GM12878 (cell line): ENCODE results near the gene DCUN1D5. TPM values are rescaled to one million over a fixed set of nuclear protein-coding genes. Genes with fewer than 3 reads are reported as not detected.

Experiments
- ATAC-seq: fragments of 200-7000 bp; cut with Tn5 transposase; 3 replicates; pipeline ENCODE4 v1.9.1; 2020; ENCODE audit warnings: mild to moderate bottlenecking, moderate library complexity
- BruUV-seq: library from RNA; stranded (reverse); fragments of 400-500 nt; replicated peaks from 2 replicates; lab custom pipeline; 2021; lab: Mats Ljungman, UMichigan
- CTCF ChIA-PET: fragments of 300-600 bp; sonication (Branson Sonifier 250); formaldehyde crosslinking; extraction: SDS; loops from one replicate; lab custom pipeline; 2021; ENCODE audit warnings: inconsistent platforms; lab: Yijun Ruan, JAX
- POLR2A ChIA-PET: fragments of 350-600 bp; formaldehyde crosslinking; extraction: SDS; loops from one replicate; lab custom pipeline; 2021; ENCODE audit warnings: inconsistent platforms; lab: Charles Lee
- RAD21 ChIA-PET: fragments of 300-600 bp; sonication (Branson Sonifier 250); formaldehyde crosslinking; loops from one replicate; lab custom pipeline; 2023; ENCODE audit warnings: antibody characterized with exemption; ENCODE audit not compliant: unreplicated experiment; lab: Charles Lee
- SMC1A ChIA-PET: fragments of 300-600 bp; sonication (Branson Sonifier 250); formaldehyde crosslinking; loops from one replicate; lab custom pipeline; 2023; ENCODE audit not compliant: unreplicated experiment, uncharacterized antibody; lab: Charles Lee
- DNase-seq: peaks from one replicate; pipeline ENCODE4 v3.0.0-alpha.2; 2011; ENCODE audit warnings: low read depth, low spot score
- FAIRE-seq: peaks from 3 replicates; lab custom pipeline; 2011; peaks lifted over from hg19 to GRCh38; lab: Jason Lieb, UNC
- H2AFZ ChIP-seq: 2 replicates; pipeline ENCODE4 v1.6.0; 2011; ENCODE audit warnings: low read depth, low read length, control low read depth; ENCODE audit not compliant: control insufficient read depth
- H3K27ac ChIP-seq: 2 replicates; pipeline ENCODE4 v1.5.1; 2011; ENCODE audit warnings: control low read depth; ENCODE audit not compliant: control insufficient read depth, insufficient read depth
- H3K27me3 ChIP-seq, 2 experiments: replicated peaks in 1 of 2; 2 replicates each; pipeline versions ENCODE4 v1.6.0 to v1.6.1; 2011; ENCODE audit warnings: low read length in 1 of 2; ENCODE audit not compliant: control insufficient read depth in 2 of 2, insufficient read depth in 2 of 2
- H3K36me3 ChIP-seq, 2 experiments: 2 replicates each; pipeline ENCODE4 v1.5.1; 2011; ENCODE audit warnings: low read length in 1 of 2; ENCODE audit not compliant: control insufficient read depth in 2 of 2, insufficient read depth in 2 of 2
- H3K4me1 ChIP-seq: 2 replicates; pipeline ENCODE4 v1.6.1; 2011; ENCODE audit warnings: mild to moderate bottlenecking, low read length, moderate library complexity, mixed read lengths; ENCODE audit not compliant: control insufficient read depth, insufficient read depth
- H3K4me2 ChIP-seq: 2 replicates; pipeline ENCODE4 v1.6.0; 2011; ENCODE audit warnings: control low read depth; ENCODE audit not compliant: control insufficient read depth, insufficient read depth
- H3K4me3 ChIP-seq: fragments of 200-600 bp; sonication (generic); 2 replicates; pipeline ENCODE4 v1.5.1; 2016
- H3K79me2 ChIP-seq: 2 replicates; pipeline ENCODE4 v1.6.0; 2011; ENCODE audit warnings: low read length; ENCODE audit not compliant: control insufficient read depth, insufficient read depth
- H3K9ac ChIP-seq: 2 replicates; pipeline ENCODE4 v1.8.0; 2011; ENCODE audit warnings: low read length, control low read depth, mixed read lengths; ENCODE audit not compliant: control insufficient read depth, insufficient read depth
- H3K9me3 ChIP-seq: replicated peaks from 3 replicates; pipeline ENCODE4 v1.5.1; 2011; ENCODE audit warnings: mild to moderate bottlenecking, low read length; ENCODE audit not compliant: control insufficient read depth, insufficient read depth
- H4K20me1 ChIP-seq: 2 replicates; pipeline ENCODE4 v1.6.0; 2011; ENCODE audit not compliant: control insufficient read depth, insufficient read depth
- BCL3 ChIP-seq: IDR thresholded peaks from 2 replicates; pipeline ENCODE4 v1.6.1; 2011; ENCODE audit warnings: borderline replicate concordance, low read depth, mild to moderate bottlenecking, moderate library complexity, low read length; ENCODE audit not compliant: insufficient read depth, poor library complexity, severe bottlenecking
- BMI1 ChIP-seq: fragments of 450-650 bp; IDR thresholded peaks from 2 replicates; pipeline ENCODE4 v1.6.1; 2016; ENCODE audit warnings: mild to moderate bottlenecking, moderate library complexity, borderline replicate concordance
- CHD4 ChIP-seq: fragments of 200-600 bp; sonication (generic); IDR thresholded peaks from 2 replicates; pipeline ENCODE4 v1.6.1; 2016; ENCODE audit warnings: mild to moderate bottlenecking
- CUX1 ChIP-seq: IDR thresholded peaks from 2 replicates; pipeline ENCODE4 v1.6.1; 2012; ENCODE audit warnings: improper control_type of control experiment, low read depth, low read length; ENCODE audit not compliant: insufficient replicate concordance
- MEF2A ChIP-seq: IDR thresholded peaks from 2 replicates; pipeline ENCODE4 v1.6.1; 2011; ENCODE audit warnings: low read depth, mild to moderate bottlenecking, low read length, moderate library complexity; ENCODE audit not compliant: insufficient read depth
- NFIC ChIP-seq: IDR thresholded peaks from 2 replicates; pipeline ENCODE4 v1.6.1; 2012; ENCODE audit warnings: low read depth, mild to moderate bottlenecking, inconsistent platforms, low read length, moderate library complexity
- NFYA ChIP-seq: IDR thresholded peaks from 2 replicates; pipeline ENCODE4 v1.6.1; 2011; ENCODE audit warnings: low read depth, mild to moderate bottlenecking, low read length, improper control_type of control experiment, borderline replicate concordance
- POU2F2 ChIP-seq: IDR thresholded peaks from 3 replicates; pipeline ENCODE4 v1.6.1; 2011; ENCODE audit warnings: low read depth, mild to moderate bottlenecking, low read length, borderline replicate concordance
- SIX5 ChIP-seq: IDR thresholded peaks from 2 replicates; pipeline ENCODE4 v1.6.1; 2011; ENCODE audit warnings: mild to moderate bottlenecking, low read depth, low read length, moderate library complexity; ENCODE audit not compliant: severe bottlenecking
- SRF ChIP-seq, 2 experiments: IDR thresholded peaks; 2 replicates each; pipeline ENCODE4 v1.6.1; 2011; ENCODE audit warnings: low read depth in 2 of 2, low read length in 2 of 2, mild to moderate bottlenecking in 1 of 2, moderate library complexity in 1 of 2
- TBL1XR1 ChIP-seq: IDR thresholded peaks from 2 replicates; pipeline ENCODE4 v1.6.1; 2012; ENCODE audit warnings: low read depth, low read length, improper control_type of control experiment
- ZNF622 ChIP-seq: fragments of 450-650 bp; IDR thresholded peaks from 2 replicates; pipeline ENCODE4 v1.6.1; 2017; ENCODE audit warnings: mild to moderate bottlenecking, inconsistent platforms
- WGBS: methylation state at CpG from one replicate; pipeline ENCODE4 v1.1.6; 2016; ENCODE audit warnings: low lambda C conversion rate; ENCODE audit not compliant: insufficient replicate concordance, insufficient coverage; ENCODE audit errors: missing lambda C conversion rate; 5-methylcytosine and 5-hydroxymethylcytosine counted together
- in situ Hi-C: fragments of 300-500 bp; cut with MboI; formaldehyde crosslinking; loops from 9 replicates; pipeline ENCODE4 v1.14.3; 2018; ENCODE audit warnings: mixed read lengths
- intact Hi-C: fragments of 100-400 bp; cut with micrococcal nuclease; formaldehyde crosslinking; loops from one replicate; pipeline ENCODE4 v1.14.2; 2022; ENCODE audit not compliant: unreplicated experiment
- polyA plus RNA-seq, 11 experiments: library from polyadenylated mRNA; depleted of rRNA in 4 of 11; unstranded in 6 of 11; stranded (reverse) in 5 of 11; fragments of >200 nt; fragmentation: Nextera tagmentation in 4 of 11; fragmentation: Illumina TruSeq in 1 of 11; extraction: Ambion mirVana in 4 of 11; extraction: Trizol in 1 of 11; gene quantifications; 1 replicate in 1 of 11; 2 replicates in 10 of 11; pipeline versions ENCODE4 v1.2.1 to v1.2.3, GENCODE V29; 2011 to 2016; ENCODE audit warnings: inconsistent platforms in 2 of 11, missing spikeins in 2 of 11, low read depth in 1 of 11
- total RNA-seq, 4 experiments: library from RNA; depleted of rRNA in 3 of 4; stranded (reverse); fragments of >200 nt in 3 of 4; fragmentation: Illumina TruSeq in 1 of 4; extraction: Trizol in 1 of 4; gene quantifications; 2 replicates each; pipeline versions ENCODE4 v1.2.1 to v1.2.3, GENCODE V29; 2013 to 2021

Gene DCUN1D5
- total and polyA plus RNA-seq, 10 of the 15 experiments (the other 5 are each of a cell fraction or from before 2014, with no cell fraction given): 20.4 to 87.0 (median 60.6) TPM

GRCh38 chr11:103016031-103016430, 75.9 kb downstream of the DCUN1D5 start (continued):
- TF ChIP-seq CUX1 (no peak), TBL1XR1 (no peak), ZNF622 (no peak), SRF (IDR thresholded peaks at IDR 0.05; ENCODE audit: low read depth in 2 of 2, low read length in 2 of 2) (no peak), MEF2A (no peak)

GRCh38 chr11:103013421-103013820, 78.5 kb downstream of the DCUN1D5 start:
- intact Hi-C loops: no loop called here
- Histone ChIP-seq H3K27ac (no peak overlapping the region), H3K79me2 (no peaks in the 10 kb centered on the region), H3K4me2 (no peak overlapping the region), H3K9me3 (no peaks in the 10 kb centered on the region; the same call in 2 of the 3 replicates), H4K20me1 (no peaks in the 10 kb centered on the region), H3K27me3 (no peaks in the 10 kb centered on the region), H3K9ac (no peak overlapping the region), H3K4me1 (no peaks in the 10 kb centered on the region), H3K36me3 (no peaks in the 10 kb centered on the region), H3K4me3 (no peak overlapping the region), H2AFZ (no peak overlapping the region)
- POLR2A ChIA-PET: no interaction called here
- SMC1A ChIA-PET: interaction anchor here (0.6 to 1.2 kb wide), 3 partner anchors 23 to 648 kb away, joined by 3 read pairs; no protein-coding TSS in a partner anchor
- WGBS: 71% methylated on average over 1 of the region's 1 CpG
- DNase-seq: no peak
- no peak for FAIRE-seq
- CTCF ChIA-PET: interaction anchor here (0.9 to 1.7 kb wide), 2 partner anchors 22 to 182 kb away, joined by 4 to 5 read pairs; no protein-coding TSS in a partner anchor
- in situ Hi-C loops: no loop called here
- no peak for ATAC-seq
- no TSS peak for BruUV-seq
- RAD21 ChIA-PET: interaction anchor here (0.7 kb wide), 1 partner anchor 39 kb away, joined by 3 read pairs; no protein-coding TSS in a partner anchor
- TF ChIP-seq NFIC: no peak
- TF ChIP-seq CHD4: no peak
- no peak for TF ChIP-seq NFYA
- no peak for TF ChIP-seq POU2F2
- no peak for TF ChIP-seq BCL3
- no peak for TF ChIP-seq BMI1
- no peak for TF ChIP-seq SIX5
